Measurements from ENCODE around the gene SSH2.

Gene SSH2

GRCh38 chr17:29621751-29622194, 308.3 kb downstream of the SSH2 start:
- no peak for DNase-seq (ENCODE audit: low read depth, low spot score)
- POLR2A ChIA-PET = interaction anchor here (0.6 kb wide), 1 partner anchor 141 kb away, joined by 3 read pairs; no protein-coding TSS in a partner anchor
- CTCF ChIA-PET = interaction anchor here (0.7 to 12.9 kb wide), 7 partner anchors 7 to 471 kb away, joined by 3 to 210 read pairs (median 25); no protein-coding TSS in a partner anchor
- TF ChIP-seq, protein P1, sequence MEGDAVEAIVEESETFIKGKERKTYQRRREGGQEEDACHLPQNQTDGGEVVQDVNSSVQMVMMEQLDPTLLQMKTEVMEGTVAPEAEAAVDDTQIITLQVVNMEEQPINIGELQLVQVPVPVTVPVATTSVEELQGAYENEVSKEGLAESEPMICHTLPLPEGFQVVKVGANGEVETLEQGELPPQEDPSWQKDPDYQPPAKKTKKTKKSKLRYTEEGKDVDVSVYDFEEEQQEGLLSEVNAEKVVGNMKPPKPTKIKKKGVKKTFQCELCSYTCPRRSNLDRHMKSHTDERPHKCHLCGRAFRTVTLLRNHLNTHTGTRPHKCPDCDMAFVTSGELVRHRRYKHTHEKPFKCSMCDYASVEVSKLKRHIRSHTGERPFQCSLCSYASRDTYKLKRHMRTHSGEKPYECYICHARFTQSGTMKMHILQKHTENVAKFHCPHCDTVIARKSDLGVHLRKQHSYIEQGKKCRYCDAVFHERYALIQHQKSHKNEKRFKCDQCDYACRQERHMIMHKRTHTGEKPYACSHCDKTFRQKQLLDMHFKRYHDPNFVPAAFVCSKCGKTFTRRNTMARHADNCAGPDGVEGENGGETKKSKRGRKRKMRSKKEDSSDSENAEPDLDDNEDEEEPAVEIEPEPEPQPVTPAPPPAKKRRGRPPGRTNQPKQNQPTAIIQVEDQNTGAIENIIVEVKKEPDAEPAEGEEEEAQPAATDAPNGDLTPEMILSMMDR (IDR thresholded peaks at IDR 0.05; ENCODE audit: insufficient read depth, low read length, missing control alignments) = no peak
- H3K4me3 ChIP-seq (ENCODE audit: low read depth, low read length) = peak overlapping the region; percentile 79

GRCh38 chr17:29620779-29621500, 309.1 kb downstream of the SSH2 start:
- DNase-seq (ENCODE audit: low read depth, low spot score) = no peak
- TF ChIP-seq, protein P1 (IDR thresholded peaks at IDR 0.05; ENCODE audit: insufficient read depth, low read length, missing control alignments) = no peak
- ChIA-PET CTCF (interaction anchor here (0.7 to 12.9 kb wide), 9 partner anchors 7 to 472 kb away, joined by 3 to 210 read pairs (median 6); no protein-coding TSS in a partner anchor), POLR2A (interaction anchor here (0.6 kb wide), 1 partner anchor 141 kb away, joined by 3 read pairs; no protein-coding TSS in a partner anchor)
- H3K4me3 ChIP-seq (ENCODE audit: low read depth, low read length) = no peak overlapping the region; the same call in 1 of the 2 replicates

DNA sequence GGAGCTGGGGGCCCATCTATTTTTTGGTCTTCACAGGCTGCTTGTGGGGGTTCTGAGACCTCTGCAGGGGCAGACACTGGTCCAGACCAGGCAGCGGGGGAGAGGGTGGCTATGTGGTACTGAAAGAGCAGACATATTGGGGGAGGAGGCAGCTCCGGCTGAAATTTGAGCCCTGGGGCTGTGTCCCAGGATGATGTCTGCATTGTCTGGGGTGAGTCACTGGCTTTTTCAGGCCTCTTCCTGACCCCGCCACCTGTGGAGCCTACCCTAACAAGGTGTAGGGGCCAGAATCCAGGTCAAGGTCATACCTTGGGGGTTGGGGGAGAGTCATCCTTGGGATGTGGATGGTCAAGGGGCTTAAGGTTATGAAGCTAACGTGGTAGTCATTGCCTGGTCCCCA, 309.8 kb downstream of the SSH2 start:
- DNase-seq (ENCODE audit: low read depth, low spot score) = no peak
- POLR2A ChIA-PET = no interaction called here

GRCh38 chr17:29619251-29619650, 310.8 kb downstream of the SSH2 start:
- no peak for DNase-seq (ENCODE audit: low read depth, low spot score)
- ChIA-PET POLR2A (no interaction called here), CTCF (interaction anchor here (0.7 to 12.9 kb wide), 13 partner anchors 11 to 474 kb away, joined by 3 to 210 read pairs (median 6); partner anchors contain the start of gene ANKRD13B)
- no peak overlapping the region for H3K4me3 ChIP-seq (ENCODE audit: low read depth, low read length)
- TF ChIP-seq, protein P1 (IDR thresholded peaks at IDR 0.05; ENCODE audit: insufficient read depth, low read length, missing control alignments) = peak; percentile 49

More for the DNA sequence above, 309.8 kb downstream of the SSH2 start:
- H3K4me3 ChIP-seq (ENCODE audit: low read depth, low read length) = no peak overlapping the region
- TF ChIP-seq, protein P1 (IDR thresholded peaks at IDR 0.05; ENCODE audit: insufficient read depth, low read length, missing control alignments) = no peak
- CTCF ChIA-PET = interaction anchor here (1.4 to 12.9 kb wide), 7 partner anchors 19 to 250 kb away, joined by 3 to 210 read pairs (median 6); no protein-coding TSS in a partner anchor

- ChIA-PET CTCF (interaction anchor here (0.7 to 12.9 kb wide), 39 partner anchors 9 to 649 kb away, joined by 3 to 210 read pairs (median 6); partner anchors contain the start of genes ABHD15, ANKRD13B and SSH2), POLR2A (no interaction called here)
- no peak for DNase-seq (ENCODE audit: low read depth, low spot score)
- TF ChIP-seq, protein P1 (IDR thresholded peaks at IDR 0.05; ENCODE audit: insufficient read depth, low read length, missing control alignments) = no peak
- no peak overlapping the region for H3K4me3 ChIP-seq (ENCODE audit: low read depth, low read length)
Measured at GRCh38 chr17:29618272-29619065, 311.6 kb downstream of the SSH2 start.

All from AG04449 (cell line).